ENCODE measurements around the gene VASH1.
"Not testable (repeated sequence)": the region's sequence is repeated elsewhere in the genome, so short reads cannot be mapped to it uniquely, and the experiment has no call there.

The VASH1 gene

DNA sequence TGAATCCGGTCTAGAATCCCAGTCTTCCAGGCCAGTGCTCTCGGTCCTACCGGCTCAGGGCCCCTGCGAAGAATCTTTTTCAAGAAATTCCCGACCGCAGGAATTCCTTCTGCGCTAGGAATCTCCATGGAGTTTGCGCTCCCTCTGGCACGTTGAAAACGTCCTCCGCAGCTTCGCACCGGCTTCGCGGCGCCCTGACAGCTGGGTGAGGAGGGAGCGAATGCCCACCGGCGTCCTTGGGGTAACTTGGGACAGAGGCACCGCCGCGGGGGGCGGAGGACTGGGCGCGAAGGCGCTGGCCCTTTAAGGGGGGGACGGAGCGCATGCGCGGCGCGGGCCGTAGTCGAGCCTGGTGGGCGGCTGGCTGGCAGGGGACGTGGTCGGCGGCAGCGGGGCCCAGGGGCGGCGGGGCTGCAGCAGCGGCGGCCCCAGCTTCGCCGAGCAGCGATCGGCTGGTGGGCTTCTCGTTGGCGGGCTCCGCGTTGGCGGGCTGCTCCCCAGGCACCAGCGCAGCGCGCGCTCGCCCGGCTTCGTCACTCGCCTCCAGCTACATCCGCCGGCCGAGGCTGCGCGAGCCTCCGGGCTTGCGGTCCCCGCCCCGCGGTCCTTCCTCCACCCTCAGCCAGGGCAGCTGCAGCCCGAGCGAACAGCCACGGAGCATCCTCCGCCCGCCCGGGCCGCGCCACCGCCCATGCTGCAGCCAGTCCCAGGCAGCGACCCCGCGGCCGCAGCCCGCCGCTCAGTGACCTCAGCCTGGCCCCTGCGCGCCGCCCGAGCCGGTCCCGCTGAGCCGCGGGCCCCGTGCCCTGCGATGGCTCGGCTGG, at the start of gene VASH1:
VASH1 (plus strand) TSS at position 333 of the 824 bp plus-strand sequence. CDS start 1,354 bp downstream, outside the sequence.
- DNase-seq (ENCODE audit: low read depth, low spot score) = no peak

DNA sequence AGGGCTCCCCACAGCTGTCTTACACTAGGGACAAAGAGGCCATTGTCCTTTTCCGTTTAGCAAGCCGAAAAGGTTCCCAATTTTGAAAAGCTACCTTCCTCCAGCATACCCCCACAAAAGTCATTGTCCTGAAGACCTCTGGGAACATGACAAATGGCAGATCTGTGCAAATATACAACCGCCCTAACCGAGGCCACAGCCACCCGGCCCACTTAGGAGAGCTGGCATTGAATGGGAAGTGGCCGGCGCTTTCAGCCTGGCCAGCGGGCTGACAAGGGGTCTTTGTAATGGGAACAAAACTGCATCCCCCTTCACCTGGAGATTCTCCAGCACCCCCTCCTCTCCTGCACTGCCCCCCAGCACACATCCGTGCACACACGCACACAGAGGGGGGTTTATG, 48.1 kb upstream of the VASH1 start:
- DNase-seq (ENCODE audit: low read depth, low spot score) = no peak

DNA sequence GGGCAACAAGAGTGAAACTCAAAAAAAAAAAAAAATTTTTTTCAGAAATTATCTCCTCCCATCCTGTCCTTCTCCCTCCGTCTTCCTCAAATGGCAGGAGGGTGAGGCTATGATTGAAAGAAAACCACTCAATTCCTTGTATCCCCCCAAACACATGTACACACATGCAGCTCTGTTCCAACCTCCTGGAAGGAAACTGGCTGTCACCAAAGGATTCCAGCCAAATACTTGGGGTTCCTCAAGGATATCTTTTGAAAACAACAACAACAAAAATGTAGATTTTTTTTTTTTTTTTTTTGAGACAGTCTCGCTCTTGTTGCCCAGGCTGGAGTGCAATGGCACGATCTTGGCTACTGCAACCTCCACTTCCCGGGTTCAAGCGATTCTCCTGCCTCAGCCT, 46.8 kb upstream of the VASH1 start:
- no peak for DNase-seq (ENCODE audit: low read depth, low spot score)

DNA sequence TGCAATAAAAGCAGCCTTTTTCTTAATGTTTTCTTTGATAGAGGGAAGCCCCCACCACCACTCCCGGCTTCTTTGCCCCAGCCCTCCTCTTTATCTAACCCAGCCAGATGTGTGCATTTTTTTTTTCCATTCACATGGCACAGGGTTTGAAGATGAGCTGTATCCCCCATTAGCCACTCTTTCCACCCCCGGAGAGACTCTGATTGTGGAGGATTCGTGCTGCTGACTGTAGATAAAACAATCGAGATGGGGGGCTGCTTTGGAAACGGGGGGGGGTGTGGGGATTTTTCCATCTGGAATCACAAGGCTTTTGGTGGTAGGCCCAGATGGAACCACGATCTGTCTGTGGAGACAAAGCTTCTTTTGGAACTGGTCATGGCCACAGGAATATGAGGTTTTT, 46.2 kb upstream of the VASH1 start:
- DNase-seq (ENCODE audit: low read depth, low spot score) = no peak

DNA sequence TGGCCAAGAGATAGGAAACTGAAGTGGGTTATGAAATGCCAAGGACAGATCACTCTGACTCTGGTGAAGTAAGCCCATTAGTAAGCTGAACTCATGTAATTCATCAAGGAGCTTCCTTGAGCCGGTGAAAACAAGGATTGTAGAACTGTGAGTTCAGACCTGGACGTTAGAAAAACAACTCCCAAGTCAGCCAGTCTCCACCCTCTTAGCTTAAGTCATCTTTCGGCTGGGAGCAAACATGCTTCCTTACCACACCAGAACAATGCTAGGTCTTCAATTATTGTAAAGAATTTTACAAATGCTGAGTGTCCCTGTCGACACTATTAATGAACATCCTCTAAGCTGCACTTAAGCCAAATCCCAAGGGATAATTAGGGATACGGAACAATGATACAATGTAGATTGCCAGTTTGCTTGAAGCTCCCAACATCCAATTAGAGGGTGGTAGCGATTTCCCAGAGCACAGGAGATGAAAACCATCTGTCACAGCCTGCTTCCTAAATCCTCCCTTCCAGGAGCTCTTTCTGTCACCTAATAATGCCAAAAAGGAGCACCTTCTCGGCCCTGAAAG, 45.7 kb upstream of the VASH1 start:
- no peak for DNase-seq (ENCODE audit: low read depth, low spot score)

DNA sequence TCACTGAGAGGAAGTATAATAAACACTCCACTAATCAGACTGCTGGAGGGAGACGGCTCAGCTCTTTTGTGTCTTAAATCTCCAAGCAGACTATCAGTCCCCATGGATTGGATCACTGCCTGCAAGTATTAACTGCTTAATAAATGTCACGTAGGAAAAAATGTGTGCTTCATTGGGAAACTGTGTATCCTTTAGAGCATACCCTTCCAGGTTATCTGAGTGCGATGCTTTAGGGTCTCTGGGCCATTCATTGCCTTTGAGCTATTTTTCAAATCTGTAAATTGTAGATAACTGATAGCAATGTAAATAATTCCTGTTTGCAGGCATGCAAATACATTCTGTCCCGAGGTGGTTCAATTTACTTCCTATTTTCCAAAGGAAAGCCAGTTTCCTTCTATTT, 45.0 kb upstream of the VASH1 start:
- DNase-seq (ENCODE audit: low read depth, low spot score) = no peak

DNA sequence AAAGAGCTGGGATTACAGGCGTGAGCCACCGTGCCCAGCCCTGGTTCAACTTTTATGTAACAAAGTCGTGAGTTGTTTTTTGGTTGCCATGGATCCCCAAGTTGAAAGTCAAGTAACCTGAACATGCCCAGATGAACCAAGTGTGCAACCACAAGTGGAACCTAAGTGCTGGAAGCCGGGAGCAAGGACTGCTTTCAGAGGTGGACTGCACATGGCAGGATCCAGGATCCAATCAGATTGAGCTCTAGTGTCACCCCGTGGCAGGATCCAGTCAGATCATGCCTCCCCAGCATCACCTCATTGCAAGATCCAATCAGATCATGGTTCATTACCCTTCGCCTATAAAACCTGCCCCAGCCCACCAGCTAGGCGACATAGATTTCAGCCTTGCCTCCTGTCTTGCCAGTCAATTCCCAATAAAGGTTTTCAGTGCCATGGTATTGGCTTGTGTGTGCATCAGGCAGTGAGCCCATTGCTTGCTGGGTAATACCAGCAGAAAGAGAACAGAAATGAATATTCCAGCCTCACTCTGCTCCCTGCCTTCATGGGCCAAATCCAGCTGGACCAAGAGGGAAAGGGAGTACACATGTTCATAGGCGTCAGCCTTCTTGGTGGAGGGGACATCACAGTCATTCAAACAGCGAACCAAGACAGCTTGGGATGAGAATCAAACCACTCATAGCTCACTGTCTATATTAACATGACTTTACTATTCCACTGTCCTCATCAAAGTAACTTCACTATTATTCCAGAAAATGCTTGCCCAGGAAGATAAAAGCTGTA, 43.6 kb upstream of the VASH1 start:
- DNase-seq (ENCODE audit: low read depth, low spot score) = no peak

DNA sequence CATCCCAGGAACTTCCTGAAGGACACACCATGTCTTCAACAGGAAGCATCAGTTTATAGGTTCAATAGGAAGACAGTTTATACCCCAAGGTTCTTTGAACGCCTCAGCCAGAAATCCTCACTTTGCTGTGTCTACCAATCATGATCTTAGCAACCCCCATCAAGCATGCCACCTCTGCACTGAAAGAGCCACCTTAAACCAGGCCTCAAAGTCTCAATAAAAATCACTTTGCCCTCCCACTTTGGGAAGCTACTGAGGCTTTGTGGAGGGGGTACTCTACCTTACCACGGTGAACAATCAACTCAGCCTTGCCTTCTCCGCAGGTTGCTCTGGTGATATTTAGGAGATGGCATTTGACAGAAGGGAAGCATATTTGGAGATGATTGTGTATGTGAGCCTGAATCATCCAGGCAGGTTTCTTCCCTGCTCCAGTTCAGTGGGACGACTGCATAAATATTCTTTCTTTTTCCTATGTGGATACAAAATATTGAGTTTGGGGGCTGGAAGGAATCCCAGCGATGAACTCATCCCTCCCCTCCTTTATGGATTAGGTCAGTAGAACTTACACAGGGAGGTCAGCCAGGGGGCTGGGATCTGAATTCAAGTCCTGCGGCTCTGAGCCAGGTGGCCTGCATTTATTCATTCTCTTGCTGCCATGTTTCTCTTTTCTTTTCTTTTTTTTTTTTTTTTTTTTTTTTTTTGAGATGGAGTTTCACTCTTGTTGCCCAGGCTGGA, 42.8 kb upstream of the VASH1 start:
- no peak for DNase-seq (ENCODE audit: low read depth, low spot score)

DNA sequence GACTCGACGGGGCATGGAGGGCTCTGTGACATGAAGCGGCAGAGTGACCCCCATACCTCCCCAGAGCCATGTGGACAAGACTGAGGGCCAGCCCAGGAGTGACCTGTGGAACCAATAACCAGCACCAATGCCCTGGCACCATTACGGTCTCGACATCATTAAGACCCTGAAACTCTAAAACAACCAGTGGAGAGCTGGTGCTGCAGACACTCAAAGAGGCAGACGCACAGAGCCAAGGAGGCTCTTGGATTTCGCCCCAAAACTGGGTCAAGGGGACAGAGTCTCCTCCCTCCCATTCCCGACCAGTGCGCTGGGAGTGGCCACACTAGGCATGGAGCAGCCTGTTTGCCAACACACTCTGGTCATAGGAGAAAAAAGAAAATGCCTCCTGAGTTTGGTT, 41.6 kb upstream of the VASH1 start:
- DNase-seq (ENCODE audit: low read depth, low spot score) = no peak

DNA sequence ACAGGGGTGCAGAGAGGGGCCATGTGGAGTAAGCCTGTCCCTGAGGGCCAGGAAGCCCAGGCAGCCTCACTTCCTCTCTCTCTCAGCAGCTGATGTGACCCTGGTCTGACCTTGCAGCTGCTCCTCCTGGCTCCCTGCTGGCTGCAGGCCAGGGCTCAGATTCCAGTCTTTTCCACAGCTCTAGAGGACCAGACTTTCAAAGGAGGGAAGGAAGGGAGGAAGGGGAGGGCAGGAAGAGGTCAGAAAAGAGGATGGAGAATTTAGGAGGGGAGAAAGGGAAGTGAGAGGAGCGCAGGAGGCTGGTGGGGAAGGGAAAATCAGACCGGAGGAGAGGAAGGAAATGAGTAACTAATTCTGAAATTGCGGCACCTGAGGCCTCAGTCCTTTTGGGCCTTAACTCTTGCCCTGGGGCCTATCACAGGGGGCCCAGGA, 40.9 kb upstream of the VASH1 start:
- peak; percentile 45 for DNase-seq (ENCODE audit: low read depth, low spot score)

DNA sequence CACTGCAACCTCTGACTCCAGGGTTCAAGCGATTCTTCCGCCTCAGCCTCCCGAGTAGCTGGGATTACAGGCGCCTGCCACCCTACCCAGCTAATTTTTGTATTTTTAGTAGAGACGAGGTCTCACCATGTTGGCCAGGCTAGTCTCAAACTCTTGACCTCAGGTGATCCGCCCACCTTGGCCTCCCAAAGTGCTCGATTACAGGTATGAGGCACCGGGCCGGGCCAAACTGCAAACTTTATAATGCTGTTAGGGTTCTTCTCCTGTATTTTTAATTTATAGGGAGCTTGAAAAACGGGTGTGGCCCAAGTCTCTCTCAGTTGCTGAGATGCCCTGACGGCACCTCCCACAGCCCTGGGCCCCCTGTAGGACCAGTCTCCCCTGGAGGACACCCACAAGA, 39.8 kb upstream of the VASH1 start:
- not testable (repeated sequence) for DNase-seq (ENCODE audit: low read depth, low spot score)

DNA sequence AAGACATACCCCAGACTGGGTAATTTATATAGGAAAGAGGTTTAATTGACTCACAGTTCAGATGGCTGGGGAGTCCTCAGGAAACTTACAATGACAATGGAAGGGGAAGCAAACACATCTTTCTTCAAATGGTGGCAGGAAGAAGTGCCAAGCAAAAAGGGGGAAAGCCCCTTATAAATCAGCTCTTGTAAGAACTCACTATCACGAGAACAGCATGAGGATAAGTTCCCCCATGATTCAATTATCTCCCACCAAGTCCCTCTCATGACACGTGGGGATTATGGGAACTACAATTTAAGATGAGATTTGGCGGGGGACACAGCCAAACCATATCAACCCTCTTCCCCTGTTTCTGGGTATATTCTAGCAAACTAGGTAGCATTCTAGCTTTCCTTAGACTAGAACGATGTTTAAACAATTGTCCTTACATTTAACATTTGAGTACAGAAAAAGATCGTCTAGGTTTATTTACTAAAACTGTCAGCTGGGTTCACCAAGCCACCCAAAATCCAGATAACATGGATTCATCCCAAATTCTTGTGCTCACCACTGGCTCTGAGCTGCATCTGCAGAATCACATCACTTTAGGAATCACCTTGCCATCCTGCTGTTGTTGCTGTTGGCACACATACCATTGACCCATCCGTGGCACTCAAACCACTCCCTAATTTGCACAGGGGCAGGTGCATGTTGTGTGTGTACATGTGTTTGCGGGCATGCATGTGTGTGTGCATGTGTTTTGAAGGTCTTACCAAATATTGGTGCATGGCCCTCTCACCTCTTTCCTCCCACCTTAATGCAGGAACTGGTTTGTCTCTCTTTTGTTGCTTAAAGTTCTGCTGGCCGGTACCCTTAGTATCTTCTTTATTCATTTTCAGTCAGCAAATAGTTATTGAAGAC, 36.4 kb upstream of the VASH1 start:
- no peak for DNase-seq (ENCODE audit: low read depth, low spot score)

DNA sequence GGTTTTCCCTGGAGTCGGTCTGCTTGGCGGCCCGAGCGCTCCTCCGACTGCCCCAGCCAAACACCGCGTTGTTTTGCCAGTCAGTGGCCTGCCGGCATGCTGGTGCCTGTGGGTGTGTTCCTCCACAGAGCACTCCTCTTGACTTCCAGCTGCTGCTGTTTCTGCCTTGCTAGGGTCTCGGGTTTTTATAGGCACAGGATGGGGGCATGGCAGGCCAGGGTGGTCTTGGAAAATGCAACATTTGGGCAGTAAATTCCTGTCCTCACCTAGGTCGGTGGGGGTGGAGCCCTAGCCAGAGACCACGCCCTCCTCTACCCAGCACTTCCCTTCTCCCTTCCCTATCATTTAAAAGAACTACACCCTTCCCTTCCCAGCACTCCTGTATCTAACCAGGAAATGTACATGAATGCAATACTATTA, 34.7 kb upstream of the VASH1 start:
- DNase-seq (ENCODE audit: low read depth, low spot score) = no peak

DNA sequence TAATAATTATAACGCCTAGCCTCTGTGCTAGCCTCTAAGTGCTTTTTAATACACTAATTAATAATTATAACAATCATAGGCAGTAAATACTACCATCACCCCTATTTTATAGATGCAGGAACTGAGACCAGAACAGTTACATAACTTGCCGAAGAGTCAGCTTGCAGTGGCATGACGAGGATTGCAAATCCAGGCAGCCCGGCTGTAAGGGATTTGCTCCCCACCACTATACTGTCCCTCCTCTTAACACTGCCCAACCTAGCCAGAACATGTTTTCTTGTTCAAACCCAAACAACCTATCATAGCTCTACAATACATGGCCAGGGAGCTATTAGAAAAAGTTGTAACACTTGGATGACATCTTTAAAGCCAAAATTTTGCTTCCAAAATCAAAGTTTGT, 33.9 kb upstream of the VASH1 start:
- DNase-seq (ENCODE audit: low read depth, low spot score) = no peak

DNA sequence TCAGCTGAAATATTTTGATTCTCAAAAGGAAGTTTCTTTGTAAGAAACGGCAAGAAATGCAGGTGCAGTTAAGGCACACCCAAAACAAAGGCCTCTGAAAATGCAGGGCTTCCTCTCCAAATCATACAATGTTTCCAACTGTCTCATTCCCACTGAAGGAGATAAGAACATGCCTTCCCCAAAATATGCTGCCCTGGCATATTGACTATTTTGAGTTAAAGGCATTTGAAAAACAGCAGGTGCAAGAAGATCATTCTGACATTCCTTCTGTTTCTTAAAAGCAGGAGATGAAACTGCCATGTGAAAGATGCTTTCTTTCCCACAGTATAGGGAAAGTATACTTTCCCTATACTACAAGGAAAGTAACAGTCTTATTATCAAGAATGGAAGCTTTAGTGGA, 33.4 kb upstream of the VASH1 start:
- no peak for DNase-seq (ENCODE audit: low read depth, low spot score)

DNA sequence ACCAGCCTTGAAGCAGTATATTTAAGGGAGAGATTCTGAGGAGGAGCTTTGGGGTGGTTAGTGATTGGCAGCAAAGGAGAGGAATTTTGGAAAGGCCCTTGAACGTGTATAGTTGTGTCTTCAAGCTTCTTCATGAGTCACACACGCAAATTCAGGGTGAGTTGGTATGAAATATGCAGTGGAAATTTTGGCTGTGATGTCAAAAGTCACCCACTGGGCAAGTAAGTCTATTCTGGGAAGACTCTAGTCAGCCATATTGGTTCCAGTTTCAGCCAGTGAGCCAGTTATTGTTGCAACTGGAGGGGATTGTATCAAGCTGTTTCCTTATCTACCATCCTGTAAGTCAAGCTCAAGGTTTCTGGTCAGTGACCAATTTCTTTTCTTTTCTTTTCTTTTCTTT, 32.0 kb upstream of the VASH1 start:
- DNase-seq (ENCODE audit: low read depth, low spot score) = no peak

DNA sequence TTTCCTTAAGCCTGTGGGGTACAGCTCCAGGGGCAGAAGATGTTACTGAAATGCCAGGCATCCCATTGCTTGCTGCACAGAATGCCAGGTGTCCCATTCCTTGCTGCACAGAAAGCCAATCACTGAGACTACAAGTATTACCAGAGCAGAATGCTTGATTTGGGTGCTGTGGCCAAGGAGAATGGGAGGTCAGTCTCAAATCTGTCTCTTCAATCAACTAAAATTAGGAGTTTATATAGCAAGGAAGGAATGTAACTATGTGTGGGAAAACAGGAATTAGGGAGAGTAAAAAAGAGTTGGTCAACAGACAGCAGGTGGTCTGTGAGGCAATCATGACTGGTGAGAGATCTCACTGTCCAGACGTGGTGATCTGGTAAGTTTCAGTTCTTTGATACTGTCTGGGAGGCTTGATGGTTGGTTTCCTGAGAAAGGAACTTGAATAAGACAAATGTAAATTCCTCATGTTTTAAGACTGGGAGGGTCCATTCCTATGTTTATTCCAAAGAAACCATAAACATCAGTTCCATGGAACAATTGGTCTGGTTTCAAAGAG, 31.2 kb upstream of the VASH1 start:
- DNase-seq (ENCODE audit: low read depth, low spot score) = no peak

DNA sequence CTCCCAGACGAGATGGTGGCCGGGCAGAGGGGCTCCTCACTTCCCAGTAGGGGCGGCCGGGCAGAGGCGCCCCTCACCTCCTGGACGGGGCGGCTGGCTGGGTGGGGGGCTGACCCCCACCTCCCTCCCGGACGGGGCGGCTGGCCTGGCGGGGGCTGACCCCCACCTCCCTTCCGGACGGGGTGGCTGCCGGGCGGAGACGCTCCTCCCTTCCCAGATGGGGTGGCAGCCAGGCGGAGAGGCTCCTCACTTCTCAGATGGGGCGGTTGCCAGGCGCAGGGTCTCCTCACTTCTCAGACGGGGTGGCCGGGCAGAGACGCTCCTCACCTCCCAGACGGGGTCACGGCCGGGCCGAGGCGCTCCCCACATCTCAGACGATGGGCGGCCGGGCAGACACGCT, 26.8 kb upstream of the VASH1 start:
- not testable (repeated sequence) for DNase-seq (ENCODE audit: low read depth, low spot score)

DNA sequence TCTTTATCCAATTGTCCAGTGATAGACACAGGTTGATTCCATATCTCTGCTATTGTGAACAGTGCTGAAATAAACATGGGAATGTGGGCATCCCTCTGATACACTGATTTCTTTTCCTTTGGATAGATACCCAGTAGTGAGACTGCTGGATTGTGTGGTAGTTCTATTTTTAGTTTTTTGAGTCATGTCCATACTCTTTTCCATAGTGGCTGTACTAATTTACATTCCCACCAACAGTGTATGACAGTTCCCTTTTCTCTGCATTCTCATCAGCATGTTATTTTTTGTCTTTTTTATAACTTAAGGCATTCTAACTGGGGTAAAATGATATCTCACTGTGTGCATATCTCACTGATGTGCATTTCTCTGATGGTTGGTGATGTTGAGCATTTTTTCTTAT, 24.8 kb upstream of the VASH1 start:
- DNase-seq (ENCODE audit: low read depth, low spot score) = no peak

DNA sequence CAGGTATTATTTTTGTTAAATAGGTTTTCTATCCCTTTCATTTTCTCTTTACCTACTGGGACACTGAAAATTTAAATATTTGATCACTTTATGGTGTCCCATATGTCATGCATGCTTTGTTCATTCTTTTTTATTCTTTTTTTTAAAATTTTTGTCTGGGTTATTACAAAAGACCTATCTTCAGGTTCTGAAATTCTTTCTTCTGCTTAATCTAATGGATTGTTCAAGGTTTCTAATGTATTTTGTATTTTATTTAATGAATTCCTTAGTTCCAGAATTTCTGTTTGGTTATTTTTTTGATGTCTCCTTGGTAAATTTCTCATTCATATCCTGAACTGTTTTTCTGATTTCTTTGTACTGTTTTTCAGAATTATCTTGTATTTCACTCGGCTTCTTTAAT, 20.2 kb upstream of the VASH1 start:
- no peak for DNase-seq (ENCODE audit: low read depth, low spot score)

DNA sequence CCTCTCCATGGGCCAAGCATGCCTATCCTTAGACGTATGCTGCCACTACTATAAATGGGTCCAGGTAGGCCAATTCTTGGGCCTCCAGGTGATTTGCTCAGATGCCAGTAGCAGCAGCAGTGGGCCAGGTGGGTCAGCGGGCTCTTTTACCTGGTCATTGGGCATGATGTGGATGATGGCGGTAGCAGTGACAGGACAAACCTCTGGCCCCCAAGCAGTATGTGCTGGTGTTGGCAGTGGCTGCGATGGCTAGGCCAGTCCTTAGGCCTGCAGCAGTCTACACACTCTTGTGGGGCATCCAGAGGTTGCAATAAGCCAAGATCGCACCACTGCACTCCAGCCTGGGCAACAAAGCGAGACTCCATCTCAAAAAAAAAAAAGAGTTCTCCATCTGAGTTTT, 19.1 kb upstream of the VASH1 start:
- DNase-seq (ENCODE audit: low read depth, low spot score) = no peak

All from iPS DF 19.7 (cell line).